MV-4-11 (cell line): ENCODE results near the gene RNF224.

Experiments used
- DNase-seq: peaks from one replicate; lab custom pipeline; 2025; lab: John Stamatoyannopoulos, UW

RNF224 gene

GRCh38 chr9:137192448-137192780, 34.9 kb upstream of the RNF224 start:
- no peak for DNase-seq

- no peak for DNase-seq
These were observed 34.4 kb upstream of the RNF224 start for GRCh38 chr9:137192859-137193258.

GRCh38 chr9:137193771-137194170, 33.5 kb upstream of the RNF224 start:
- DNase-seq = no peak

- no peak for DNase-seq
These were observed 32.9 kb upstream of the RNF224 start for GRCh38 chr9:137194388-137194787.

- DNase-seq = no peak
These were observed 32.4 kb upstream of the RNF224 start for GRCh38 chr9:137194909-137195308.

GRCh38 chr9:137195525-137196220, 31.6 kb upstream of the RNF224 start:
- DNase-seq = no peak

- DNase-seq = no peak
These were observed 29.0 kb upstream of the RNF224 start for GRCh38 chr9:137198051-137198901.

GRCh38 chr9:137198902-137199283, 28.4 kb upstream of the RNF224 start:
- no peak for DNase-seq

GRCh38 chr9:137199411-137200121, 27.7 kb upstream of the RNF224 start:
- no peak for DNase-seq

GRCh38 chr9:137200311-137201204, 26.7 kb upstream of the RNF224 start, which contains the start of gene TPRN:
Gene TPRN, minus strand, starts transcription at chr9:137200741. Its CDS starts 30 bp downstream, at chr9:137200711.
- peak; percentile 99 for DNase-seq

- DNase-seq = no peak
These were observed 26.0 kb upstream of the RNF224 start for GRCh38 chr9:137201205-137201868.

- DNase-seq = peak; percentile 53
These were observed 24.3 kb upstream of the RNF224 start for GRCh38 chr9:137202966-137203365.

GRCh38 chr9:137204731-137205125, 22.6 kb upstream of the RNF224 start:
- DNase-seq = no peak

- DNase-seq = peak; percentile 65
These were observed 21.9 kb upstream of the RNF224 start, which contains the start of the genes NDOR1 and TMEM203 for GRCh38 chr9:137205126-137206069. Gene NDOR1, plus strand, starts transcription at chr9:137205700. Its CDS starts 78 bp downstream, at chr9:137205778. Gene TMEM203, minus strand, starts transcription at chr9:137205648. Its CDS starts 234 bp downstream, at chr9:137205414.

GRCh38 chr9:137206602-137207001, 20.7 kb upstream of the RNF224 start:
- no peak for DNase-seq

GRCh38 chr9:137211532-137211931, 15.8 kb upstream of the RNF224 start:
- no peak for DNase-seq

GRCh38 chr9:137212520-137212919, 14.8 kb upstream of the RNF224 start:
- no peak for DNase-seq

- DNase-seq = no peak
These were observed 13.9 kb upstream of the RNF224 start for GRCh38 chr9:137213160-137214060.

- DNase-seq = no peak
These were observed 12.7 kb upstream of the RNF224 start for GRCh38 chr9:137214620-137215019.
